ENCODE results near the gene FLYWCH2. TPM values are rescaled to one million over a fixed set of nuclear protein-coding genes. Genes with fewer than 3 reads are reported as not detected.
"Not testable (repeated sequence)": the region's sequence is repeated elsewhere in the genome, so short reads cannot be mapped to it uniquely, and the experiment has no call there.

FLYWCH2 gene
- total RNA-seq, 1 experiment from 2014 or later = 28.3 TPM

- no peak for DNase-seq (ENCODE audit: low read depth)
Measured at GRCh38 chr16:2937170-2937569, 54.2 kb downstream of the FLYWCH2 start.

DNA sequence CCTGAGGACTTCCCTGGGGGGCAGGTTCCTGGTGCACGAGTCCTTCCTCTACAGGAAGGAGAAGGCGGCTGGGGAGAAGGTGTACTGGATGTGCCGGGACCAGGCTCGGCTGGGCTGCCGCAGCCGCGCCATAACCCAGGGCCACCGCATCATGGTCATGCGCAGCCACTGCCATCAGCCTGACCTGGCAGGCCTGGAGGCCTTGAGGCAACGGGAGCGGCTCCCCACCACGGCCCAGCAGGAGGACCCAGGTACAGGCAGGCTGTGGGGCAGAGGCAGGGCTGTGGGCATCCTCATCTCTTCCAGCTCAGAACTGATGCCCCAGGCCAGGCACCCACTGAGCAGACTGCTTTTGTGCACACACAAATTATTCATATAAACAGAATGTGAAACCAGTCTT lies 55.2 kb downstream of the FLYWCH2 start:
- DNase-seq (ENCODE audit: low read depth) = no peak

GRCh38 chr16:2939968-2940367 lies 57.0 kb downstream of the FLYWCH2 start:
- DNase-seq (ENCODE audit: low read depth) = no peak

DNA sequence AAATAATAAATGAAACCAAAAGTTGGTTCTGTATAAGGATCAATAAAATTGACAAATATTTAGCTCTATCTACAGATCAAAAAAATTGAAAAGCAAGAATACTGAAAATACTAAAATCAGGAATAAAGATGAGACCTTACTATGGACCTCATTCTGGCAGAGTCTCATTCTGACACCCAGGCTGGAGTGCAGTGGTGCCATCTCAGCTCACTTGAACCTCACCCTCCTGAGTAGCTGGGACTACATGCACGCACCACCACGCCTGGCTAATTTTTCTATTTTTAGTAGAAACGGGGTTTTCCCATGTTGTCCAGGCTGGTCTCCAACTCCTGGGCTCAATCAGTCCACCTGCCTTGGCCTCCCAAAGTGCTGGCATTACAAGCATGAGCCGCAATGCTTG lies 59.0 kb downstream of the FLYWCH2 start:
- DNase-seq (ENCODE audit: low read depth) = no peak

GRCh38 chr16:2943716-2944115 lies 60.7 kb downstream of the FLYWCH2 start:
- not testable (repeated sequence) for DNase-seq (ENCODE audit: low read depth)

DNA sequence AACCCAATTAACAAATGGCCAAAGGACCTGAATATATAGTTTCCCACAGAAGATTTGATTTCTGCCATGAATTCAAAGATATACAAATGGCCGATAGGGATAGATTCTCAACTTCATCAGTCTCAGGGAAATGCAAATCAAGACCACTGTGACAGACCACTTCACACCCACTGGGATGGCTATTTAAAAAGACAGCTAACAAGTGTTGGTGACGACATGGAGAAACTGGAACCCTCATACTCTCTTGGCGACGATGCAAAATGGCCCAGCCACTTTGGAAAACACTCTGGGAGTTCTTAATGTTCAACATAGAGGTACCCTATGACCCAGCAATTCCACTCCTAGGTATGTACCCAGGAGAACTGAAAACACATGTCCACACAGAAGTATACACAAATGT lies 63.6 kb downstream of the FLYWCH2 start:
- DNase-seq (ENCODE audit: low read depth) = no peak

Other genes with a start within 250 kb of the FLYWCH2 start
- gene KCTD5, start 200.7 kb upstream of the FLYWCH2 start, total RNA-seq (2014; rRNA removed; shearing (Covaris generic)) = 22.9 and 27.4 TPM in 2 replicates
- gene PRSS27, start 163.0 kb upstream of the FLYWCH2 start, total RNA-seq (2014; rRNA removed; shearing (Covaris generic)) = 0.06 TPM in 1 of 2 replicates, not detected in the other
- 18.3 and 32.6 TPM in 2 replicates for gene SRRM2, start 130.6 kb upstream of the FLYWCH2 start, total RNA-seq (2014; rRNA removed; shearing (Covaris generic))
- gene ELOB, start 105.9 kb upstream of the FLYWCH2 start, total RNA-seq (2014; rRNA removed; shearing (Covaris generic)) = 200 and 262 TPM in 2 replicates
- not detected in 2 replicates for gene PRSS33, start 95.7 kb upstream of the FLYWCH2 start, total RNA-seq (2014; rRNA removed; shearing (Covaris generic))
- gene PRSS41, start 84.7 kb upstream of the FLYWCH2 start, total RNA-seq (2014; rRNA removed; shearing (Covaris generic)) = not detected in 2 replicates
- not detected in 2 replicates for gene PRSS21, start 66.0 kb upstream of the FLYWCH2 start, total RNA-seq (2014; rRNA removed; shearing (Covaris generic))
- 0.17 and 2.0 TPM in 2 replicates for gene ZG16B, start 52.9 kb upstream of the FLYWCH2 start, total RNA-seq (2014; rRNA removed; shearing (Covaris generic))
- gene PRSS22, start 25.0 kb upstream of the FLYWCH2 start, total RNA-seq (2014; rRNA removed; shearing (Covaris generic)) = 0.11 TPM in 1 of 2 replicates, not detected in the other
- 32.3 and 42.3 TPM in 2 replicates for gene FLYWCH1, start 28.7 kb downstream of the FLYWCH2 start, total RNA-seq (2014; rRNA removed; shearing (Covaris generic))
- gene KREMEN2, start 81.1 kb downstream of the FLYWCH2 start, total RNA-seq (2014; rRNA removed; shearing (Covaris generic)) = 0.39 and 1.3 TPM in 2 replicates
- gene PAQR4, start 86.1 kb downstream of the FLYWCH2 start, total RNA-seq (2014; rRNA removed; shearing (Covaris generic)) = 15.3 and 20.5 TPM in 2 replicates
- 48.6 and 70.3 TPM in 2 replicates for gene PKMYT1, start 97.2 kb downstream of the FLYWCH2 start, total RNA-seq (2014; rRNA removed; shearing (Covaris generic))
- gene CLDN9, start 129.7 kb downstream of the FLYWCH2 start, total RNA-seq (2014; rRNA removed; shearing (Covaris generic)) = not detected in 2 replicates
- gene CLDN6, start 135.0 kb downstream of the FLYWCH2 start, total RNA-seq (2014; rRNA removed; shearing (Covaris generic)) = not detected in 2 replicates
- 307 and 390 TPM in 2 replicates for gene TNFRSF12A, start 137.2 kb downstream of the FLYWCH2 start, total RNA-seq (2014; rRNA removed; shearing (Covaris generic))
- 1.8 and 4.7 TPM in 2 replicates for gene HCFC1R1, start 140.7 kb downstream of the FLYWCH2 start, total RNA-seq (2014; rRNA removed; shearing (Covaris generic))
- gene THOC6, start 140.8 kb downstream of the FLYWCH2 start, total RNA-seq (2014; rRNA removed; shearing (Covaris generic)) = 24.0 and 25.5 TPM in 2 replicates
- not detected in 2 replicates for gene BICDL2, start 153.7 kb downstream of the FLYWCH2 start, total RNA-seq (2014; rRNA removed; shearing (Covaris generic))
- 0.17 and 0.54 TPM in 2 replicates for gene MMP25, start 163.3 kb downstream of the FLYWCH2 start, total RNA-seq (2014; rRNA removed; shearing (Covaris generic))
- gene IL32, start 182.4 kb downstream of the FLYWCH2 start, total RNA-seq (2014; rRNA removed; shearing (Covaris generic)) = 362 and 393 TPM in 2 replicates
- not detected in 2 replicates for gene ZSCAN10, start 216.1 kb downstream of the FLYWCH2 start, total RNA-seq (2014; rRNA removed; shearing (Covaris generic))
- gene ZNF205, start 229.4 kb downstream of the FLYWCH2 start, total RNA-seq (2014; rRNA removed; shearing (Covaris generic)) = 6.6 and 10.5 TPM in 2 replicates